Psoas muscle (tissue), 8 donors: ENCODE data around the gene SOAT2. TPM values are rescaled to one million over a fixed set of nuclear protein-coding genes. Genes with fewer than 3 reads are reported as not detected.

ENCODE experiments used
- ATAC-seq, 4 donors: fragments of 200-7000 bp; cut with Tn5 transposase; one replicate each; pipeline ENCODE4 v1.9.1; 2020; ENCODE audit warnings: moderate library complexity in 3 of 4, mild to moderate bottlenecking in 2 of 4
- DNase-seq, 2 donors: peaks; one replicate each; pipeline ENCODE4 v3.0.0-alpha.2; 2020
- H3K27ac ChIP-seq: fragments of 200-600 bp; one replicate; pipeline ENCODE4 v1.8.0; 2022
- H3K27me3 ChIP-seq, 3 donors: fragments of 200-600 bp in 1 of 3; one replicate each; pipeline versions ENCODE4 v1.6.1 to v1.8.0; 2013 to 2022; ENCODE audit warnings: low read length in 2 of 3, mild to moderate bottlenecking in 2 of 3, moderate library complexity in 1 of 3; ENCODE audit not compliant: insufficient read depth in 3 of 3
- H3K36me3 ChIP-seq, 2 donors: fragments of 200-600 bp in 1 of 2; one replicate each; pipeline versions ENCODE4 v1.6.1 to v1.8.0; 2013 to 2022; ENCODE audit warnings: low read depth in 1 of 2, mild to moderate bottlenecking in 1 of 2, moderate library complexity in 1 of 2; ENCODE audit not compliant: insufficient read depth in 1 of 2
- H3K4me1 ChIP-seq: fragments of 200-600 bp; one replicate; pipeline ENCODE4 v1.8.0; 2022
- H3K4me3 ChIP-seq: fragments of 200-600 bp; one replicate; pipeline ENCODE4 v1.8.0; 2022; ENCODE audit warnings: mild to moderate bottlenecking
- H3K9me3 ChIP-seq: fragments of 200-600 bp; one replicate; pipeline ENCODE4 v1.8.0; 2022
- WGBS, 3 donors: extraction: QIAGEN DNeasy Blood & Tissue Kit; methylation state at CpG; one replicate each; pipeline versions ENCODE4 v1.1.6 to v1.1.7; 2013; 5-methylcytosine and 5-hydroxymethylcytosine counted together
- intact Hi-C, 2 donors: fragments of 100-400 bp; cut with DNase I; formaldehyde crosslinking; loops; one replicate each; pipeline versions ENCODE4 v1.11.0 to v1.14.2; 2022
- polyA plus RNA-seq, 3 donors: library from polyadenylated mRNA; stranded (reverse); fragments of 200-250 nt; gene quantifications; one replicate each; pipeline ENCODE4 v1.2.3, GENCODE V29; 2013
- total RNA-seq, 4 donors: library from RNA; stranded (reverse); fragmentation: NEBNext Ultra II Directional in 2 of 4; extraction: Animal tissue kit (Norgen Biotek cat#: 25700) in 2 of 4; gene quantifications; one replicate each; pipeline versions ENCODE4 v1.2.1 to v1.2.4, GENCODE V29; 2021 to 2023
- TF ChIP-seq, protein P1 (sequence below): fragments of 200-600 bp; IDR thresholded peaks from one replicate; pipeline ENCODE4 v1.8.0; 2022; ENCODE audit warnings: antibody characterized with exemption
- donor health status: healthy with polysubstance abuse.
- donor health status: DM: no; HTN: no; CAD: no; lungs with moderate emphysema.
- donor health status: Bipolar disorder and iron deficiency.
- donor health status: healthy.
- donor health status: DM: yes; HTN: yes; CAD: no.
- donor health status: DM: no; HTN: no; CAD: no.
- donor health status: DM: no; HTN: no; CAD: no.
- donor health status: DM: yes; HTN: yes; CAD: no.

Gene SOAT2
- total and polyA plus RNA-seq, 7 donors = 0.05 to 0.07 (median 0.07) TPM; not detected in 4

DNA sequence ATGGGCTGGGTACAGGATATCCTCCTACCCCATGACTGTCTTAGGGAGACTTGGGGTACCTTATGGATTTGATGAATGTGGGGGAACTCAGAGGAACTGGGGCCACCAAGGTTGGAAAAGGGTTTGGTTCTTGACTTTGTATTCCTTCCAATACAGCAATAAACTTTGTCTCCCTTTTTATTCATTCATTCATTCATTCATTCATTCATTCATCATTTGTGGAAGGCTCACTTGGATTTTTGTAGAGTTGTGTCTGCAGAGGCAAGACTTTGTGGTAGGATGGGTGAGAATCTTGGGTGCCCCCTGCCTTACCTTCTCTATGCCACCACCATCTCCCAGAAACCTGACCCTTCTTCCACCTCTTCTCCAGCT, 21.1 kb downstream of the SOAT2 start:
- no peak overlapping the region for H3K27ac ChIP-seq
- no peaks in the 10 kb centered on the region for H3K4me1 ChIP-seq
- H3K27me3 ChIP-seq = no peaks in the 10 kb centered on the region
- H3K36me3 ChIP-seq = no peaks in the 10 kb centered on the region
- no peak overlapping the region for H3K4me3 ChIP-seq
- intact Hi-C loops = no loop called here
- ATAC-seq (no peak), DNase-seq (no peak)
- TF ChIP-seq, protein P1, sequence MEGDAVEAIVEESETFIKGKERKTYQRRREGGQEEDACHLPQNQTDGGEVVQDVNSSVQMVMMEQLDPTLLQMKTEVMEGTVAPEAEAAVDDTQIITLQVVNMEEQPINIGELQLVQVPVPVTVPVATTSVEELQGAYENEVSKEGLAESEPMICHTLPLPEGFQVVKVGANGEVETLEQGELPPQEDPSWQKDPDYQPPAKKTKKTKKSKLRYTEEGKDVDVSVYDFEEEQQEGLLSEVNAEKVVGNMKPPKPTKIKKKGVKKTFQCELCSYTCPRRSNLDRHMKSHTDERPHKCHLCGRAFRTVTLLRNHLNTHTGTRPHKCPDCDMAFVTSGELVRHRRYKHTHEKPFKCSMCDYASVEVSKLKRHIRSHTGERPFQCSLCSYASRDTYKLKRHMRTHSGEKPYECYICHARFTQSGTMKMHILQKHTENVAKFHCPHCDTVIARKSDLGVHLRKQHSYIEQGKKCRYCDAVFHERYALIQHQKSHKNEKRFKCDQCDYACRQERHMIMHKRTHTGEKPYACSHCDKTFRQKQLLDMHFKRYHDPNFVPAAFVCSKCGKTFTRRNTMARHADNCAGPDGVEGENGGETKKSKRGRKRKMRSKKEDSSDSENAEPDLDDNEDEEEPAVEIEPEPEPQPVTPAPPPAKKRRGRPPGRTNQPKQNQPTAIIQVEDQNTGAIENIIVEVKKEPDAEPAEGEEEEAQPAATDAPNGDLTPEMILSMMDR = no peak
- H3K9me3 ChIP-seq = no peaks in the 10 kb centered on the region

DNA sequence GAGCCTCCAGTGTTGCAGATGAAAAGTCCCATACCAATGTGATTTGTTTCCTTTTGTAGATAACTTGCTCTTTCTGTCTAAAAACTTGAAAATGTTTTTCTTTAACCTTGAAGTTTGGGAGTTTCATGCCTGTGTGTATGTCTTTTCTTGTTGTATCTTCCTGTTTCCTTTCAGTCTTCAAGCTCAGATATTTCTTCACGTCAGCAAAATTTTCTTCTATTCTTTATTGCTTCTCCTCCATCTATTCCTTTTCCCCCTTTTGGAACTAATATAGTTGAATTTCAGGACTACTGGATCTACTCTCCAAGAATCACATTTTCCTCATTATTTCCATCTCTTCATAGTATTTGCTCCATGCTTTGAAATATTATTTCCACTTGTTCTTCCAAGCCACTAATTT, 23.9 kb downstream of the SOAT2 start:
- Histone ChIP-seq H3K4me1 (no peaks in the 10 kb centered on the region), H3K9me3 (no peaks in the 10 kb centered on the region), H3K27me3 (no peaks in the 10 kb centered on the region), H3K4me3 (no peak overlapping the region), H3K27ac (no peak overlapping the region), H3K36me3 (no peaks in the 10 kb centered on the region)
- no peak for DNase-seq
- intact Hi-C loops = no loop called here
- no peak for ATAC-seq
- TF ChIP-seq, protein P1 = no peak
- 75 to 91% (median 78%) methylated on average over 1 of the region's 1 CpG for WGBS, 3 donors

GRCh38 chr12:53128780-53129569, 25.7 kb downstream of the SOAT2 start:
- no peak overlapping the region for H3K27ac ChIP-seq
- TF ChIP-seq, protein P1 = no peak
- DNase-seq (no peak), ATAC-seq (no peak)
- intact Hi-C loops = no loop called here
- no peak overlapping the region for H3K4me3 ChIP-seq
- H3K4me1 ChIP-seq = no peaks in the 10 kb centered on the region
- H3K27me3 ChIP-seq = no peaks in the 10 kb centered on the region
- WGBS, 3 donors = 83 to 85% (median 84%) methylated on average over 10 of the region's 10 CpGs
- no peaks in the 10 kb centered on the region for H3K36me3 ChIP-seq
- H3K9me3 ChIP-seq = no peaks in the 10 kb centered on the region

DNA sequence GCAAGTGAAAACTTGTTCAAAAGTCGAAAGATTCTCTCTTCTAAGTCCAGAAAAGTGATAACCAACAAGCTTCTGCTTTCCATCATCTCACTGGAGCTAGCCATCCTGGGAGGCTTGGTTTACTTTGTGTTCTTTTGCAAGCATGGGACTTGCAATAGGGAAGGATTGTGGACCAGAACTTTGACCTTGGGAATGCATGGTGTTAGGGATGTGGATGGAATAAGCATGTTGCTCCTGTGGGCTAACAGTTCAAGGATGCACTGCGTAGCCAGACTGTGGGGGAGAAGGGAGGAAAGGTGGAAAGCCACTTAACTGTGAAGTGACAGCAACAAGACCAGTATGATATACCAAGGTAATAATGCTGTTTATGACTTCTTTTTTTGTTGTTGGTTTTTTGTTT, 28.6 kb downstream of the SOAT2 start:
- peaks cover 2% of the 10 kb centered on the region for H3K9me3 ChIP-seq
- no peaks in the 10 kb centered on the region for H3K36me3 ChIP-seq
- H3K4me3 ChIP-seq = no peak overlapping the region
- intact Hi-C loops = no loop called here
- ATAC-seq (no peak), DNase-seq (no peak)
- H3K27me3 ChIP-seq = no peaks in the 10 kb centered on the region
- 87 to 93% (median 91%) methylated on average over 2 of the region's 2 CpGs for WGBS, 3 donors
- H3K4me1 ChIP-seq = no peaks in the 10 kb centered on the region
- TF ChIP-seq, protein P1 = no peak
- H3K27ac ChIP-seq = no peak overlapping the region

DNA sequence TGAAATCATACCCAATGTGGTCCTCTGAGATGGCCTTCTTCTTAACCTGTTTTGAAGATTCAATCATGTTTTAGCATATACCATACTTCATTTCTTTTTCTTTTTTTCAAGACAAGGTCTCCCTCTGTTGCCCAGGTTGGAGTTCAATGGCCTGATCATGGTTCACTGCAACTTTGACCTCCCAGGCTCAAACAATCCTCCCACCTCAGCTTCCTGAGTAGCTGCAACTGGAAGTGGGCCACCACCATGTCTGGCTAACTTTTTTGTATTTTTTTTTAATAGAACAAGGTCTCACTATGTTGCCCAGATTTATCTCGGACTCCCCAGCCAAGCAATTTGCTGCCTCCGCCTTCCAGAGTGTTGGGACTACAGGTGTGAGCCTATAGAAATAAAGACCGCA, 30.4 kb downstream of the SOAT2 start:
- 91 to 94% (median 93%) methylated on average over 3 of the region's 3 CpGs for WGBS, 3 donors
- intact Hi-C loops = no loop called here

More for the DNA sequence above, 30.4 kb downstream of the SOAT2 start:
- peaks cover 6% of the 10 kb centered on the region for H3K9me3 ChIP-seq
- DNase-seq (no peak), ATAC-seq (no peak)
- H3K36me3 ChIP-seq = no peaks in the 10 kb centered on the region
- no peaks in the 10 kb centered on the region for H3K27me3 ChIP-seq
- H3K4me3 ChIP-seq = no peak overlapping the region
- H3K4me1 ChIP-seq = no peaks in the 10 kb centered on the region
- H3K27ac ChIP-seq = no peak overlapping the region
- TF ChIP-seq, protein P1 = no peak
